Vagina (tissue), 2 donors: Measurements from ENCODE around the gene GHRL.

Source experiments
- POLR2A ChIP-seq, 2 donors: fragments of 450-650 bp; IDR thresholded peaks; one replicate each; pipeline ENCODE4 v1.6.1; 2017; ENCODE audit warnings: antibody characterized with exemption in 2 of 2, mild to moderate bottlenecking in 2 of 2, moderate library complexity in 2 of 2
- TF ChIP-seq, protein P1 (sequence below), 3 experiments: fragments of 450-650 bp in 2 of 3; fragments of 200-600 bp in 1 of 3; sonication (generic) in 1 of 3; IDR thresholded peaks; one replicate each; pipeline ENCODE4 v1.5.1; 2017 to 2019; ENCODE audit warnings: antibody characterized with exemption in 3 of 3, mild to moderate bottlenecking in 2 of 3, moderate library complexity in 2 of 3

DNA sequence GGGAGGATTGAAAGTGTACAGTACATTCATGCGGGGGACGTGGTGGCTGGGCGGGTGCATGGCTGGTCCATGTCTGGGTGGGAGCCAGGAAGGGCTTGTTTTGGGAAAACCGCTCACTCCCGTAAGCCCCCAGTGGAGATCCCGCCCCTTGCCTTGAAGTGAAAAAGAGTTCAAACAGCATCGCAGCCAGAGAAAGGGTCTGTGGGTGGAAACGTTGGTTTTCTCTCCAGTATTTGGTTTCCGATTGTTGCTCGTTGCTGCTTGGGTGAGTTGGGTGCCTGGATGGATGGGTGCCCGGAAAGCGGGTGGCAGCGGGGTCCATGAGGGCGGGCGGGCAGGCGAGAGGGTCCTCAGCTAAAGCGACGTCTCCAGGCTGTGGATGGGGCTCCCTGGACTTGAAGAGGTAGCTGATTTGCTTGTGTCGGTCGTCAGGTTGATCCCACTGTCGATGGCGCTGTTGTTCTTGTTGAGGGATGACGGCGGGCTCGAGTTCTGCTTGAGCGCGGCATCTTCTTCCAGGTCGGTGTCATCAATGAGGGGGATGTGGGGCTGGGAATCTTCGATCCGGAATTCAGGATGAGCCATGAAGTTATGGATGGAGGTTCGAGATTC is 35.8 kb upstream of the GHRL start:
- TF ChIP-seq, protein P1, sequence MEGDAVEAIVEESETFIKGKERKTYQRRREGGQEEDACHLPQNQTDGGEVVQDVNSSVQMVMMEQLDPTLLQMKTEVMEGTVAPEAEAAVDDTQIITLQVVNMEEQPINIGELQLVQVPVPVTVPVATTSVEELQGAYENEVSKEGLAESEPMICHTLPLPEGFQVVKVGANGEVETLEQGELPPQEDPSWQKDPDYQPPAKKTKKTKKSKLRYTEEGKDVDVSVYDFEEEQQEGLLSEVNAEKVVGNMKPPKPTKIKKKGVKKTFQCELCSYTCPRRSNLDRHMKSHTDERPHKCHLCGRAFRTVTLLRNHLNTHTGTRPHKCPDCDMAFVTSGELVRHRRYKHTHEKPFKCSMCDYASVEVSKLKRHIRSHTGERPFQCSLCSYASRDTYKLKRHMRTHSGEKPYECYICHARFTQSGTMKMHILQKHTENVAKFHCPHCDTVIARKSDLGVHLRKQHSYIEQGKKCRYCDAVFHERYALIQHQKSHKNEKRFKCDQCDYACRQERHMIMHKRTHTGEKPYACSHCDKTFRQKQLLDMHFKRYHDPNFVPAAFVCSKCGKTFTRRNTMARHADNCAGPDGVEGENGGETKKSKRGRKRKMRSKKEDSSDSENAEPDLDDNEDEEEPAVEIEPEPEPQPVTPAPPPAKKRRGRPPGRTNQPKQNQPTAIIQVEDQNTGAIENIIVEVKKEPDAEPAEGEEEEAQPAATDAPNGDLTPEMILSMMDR (IDR thresholded peaks at IDR 0.05): no peak
- no peak for TF ChIP-seq POLR2A (IDR thresholded peaks at IDR 0.05)
